Thymus (tissue), 11 donors: Measurements from ENCODE around the gene ARF6. TPM values are rescaled to one million over a fixed set of nuclear protein-coding genes. Genes with fewer than 3 reads are reported as not detected.
"Not testable (repeated sequence)": the region's sequence is repeated elsewhere in the genome, so short reads cannot be mapped to it uniquely, and the experiment has no call there.

Experiments
- DNase-seq, 9 donors: peaks; one replicate each; pipeline ENCODE4 v3.0.0-alpha.2; 2013; ENCODE audit warnings: low spot score in 9 of 9, low read depth in 6 of 9, missing footprints in 1 of 9
- H3K27ac ChIP-seq, 2 donors: one replicate each; pipeline ENCODE4 v1.5.1; 2013; ENCODE audit warnings: control low read depth in 1 of 2, low read depth in 1 of 2, low read length in 1 of 2, mild to moderate bottlenecking in 1 of 2, moderate library complexity in 1 of 2
- H3K27me3 ChIP-seq, 2 donors: one replicate each; pipeline ENCODE4 v1.5.1; 2013; ENCODE audit warnings: low read length in 1 of 2; ENCODE audit not compliant: control insufficient read depth in 2 of 2, insufficient read depth in 1 of 2
- H3K36me3 ChIP-seq, 2 donors: one replicate each; pipeline ENCODE4 v1.5.1; 2013; ENCODE audit warnings: low read length in 1 of 2, mild to moderate bottlenecking in 1 of 2, moderate library complexity in 1 of 2; ENCODE audit not compliant: control insufficient read depth in 2 of 2, insufficient read depth in 2 of 2
- H3K4me1 ChIP-seq, 2 donors: one replicate each; pipeline ENCODE4 v1.5.1; 2013; ENCODE audit warnings: low read length in 2 of 2; ENCODE audit not compliant: control insufficient read depth in 2 of 2, insufficient read depth in 2 of 2
- H3K4me3 ChIP-seq, 2 donors: one replicate each; pipeline ENCODE4 v1.5.1; 2013; ENCODE audit warnings: low read length in 2 of 2, control low read depth in 1 of 2, mild to moderate bottlenecking in 1 of 2
- H3K9me3 ChIP-seq, 2 donors: one replicate each; pipeline ENCODE4 v1.5.1; 2013; ENCODE audit warnings: low read length in 1 of 2, mild to moderate bottlenecking in 1 of 2; ENCODE audit not compliant: control insufficient read depth in 2 of 2, insufficient read depth in 1 of 2
- WGBS: extraction: QIAGEN DNeasy Blood & Tissue Kit; methylation state at CpG from one replicate; pipeline ENCODE4 v1.1.7; 2013; 5-methylcytosine and 5-hydroxymethylcytosine counted together
- polyA plus RNA-seq: library from polyadenylated mRNA; stranded (reverse); fragments of 200-250 nt; gene quantifications from one replicate; pipeline ENCODE4 v1.2.3, GENCODE V29; 2013
- total RNA-seq: library from RNA; stranded (reverse); fragments of 120-200 nt; gene quantifications from one replicate; pipeline ENCODE4 v1.2.4, GENCODE V29; 2013
- donor health status: healthy.

The ARF6 gene
- total and polyA plus RNA-seq, 2 donors: 34.8 to 72.0 TPM

DNA sequence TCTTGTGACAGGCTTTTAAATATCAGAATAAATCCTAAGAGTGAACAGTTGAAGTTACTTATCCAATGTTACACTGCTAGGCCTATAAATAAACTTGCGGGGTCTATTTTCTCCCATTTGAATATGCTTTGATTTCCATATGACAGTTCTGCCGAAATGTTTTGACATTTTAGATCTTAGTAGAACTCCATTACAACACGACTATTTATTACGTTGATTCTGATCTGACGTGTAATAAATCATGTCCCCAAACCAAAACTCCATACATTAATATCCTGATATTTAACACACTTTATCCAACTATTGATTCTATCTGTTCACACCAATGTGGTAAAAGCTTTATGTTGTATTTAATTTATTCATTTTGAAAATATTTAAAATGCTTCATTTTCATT lies 24.2 kb upstream of the ARF6 start:
- WGBS: 57% methylated on average over 5 of the region's 5 CpGs
- DNase-seq: no peak
- H3K27me3 ChIP-seq: no peaks in the 10 kb centered on the region
- no peaks in the 10 kb centered on the region for H3K9me3 ChIP-seq
- H3K27ac ChIP-seq: peak overlapping the region; percentile 80 to 98
- peak overlapping the region; percentile 52 to 85 for H3K4me3 ChIP-seq
- H3K4me1 ChIP-seq: peaks cover 13 to 18% of the 10 kb centered on the region in 2 donors
- H3K36me3 ChIP-seq: no peaks in the 10 kb centered on the region

GRCh38 chr14:49870908-49871307 lies 22.0 kb upstream of the ARF6 start:
- no peaks in the 10 kb centered on the region for H3K27me3 ChIP-seq
- WGBS: 98% methylated on average over 6 of the region's 6 CpGs
- H3K27ac ChIP-seq: no peak overlapping the region
- H3K9me3 ChIP-seq: no peaks in the 10 kb centered on the region
- H3K4me1 ChIP-seq: peaks cover 6 to 9% of the 10 kb centered on the region in 2 donors
- no peak overlapping the region for H3K4me3 ChIP-seq
- no peak for DNase-seq
- H3K36me3 ChIP-seq: no peaks in the 10 kb centered on the region

GRCh38 chr14:49873548-49873947 lies 19.3 kb upstream of the ARF6 start:
- not testable (repeated sequence) for H3K4me1 ChIP-seq, H3K4me3 ChIP-seq, H3K36me3 ChIP-seq, H3K27ac ChIP-seq, DNase-seq, H3K9me3 ChIP-seq, H3K27me3 ChIP-seq
- WGBS: 96% methylated on average over 6 of the region's 6 CpGs

- H3K4me1 ChIP-seq: peaks cover 0 to 4% of the 10 kb centered on the region in 2 donors
- H3K36me3 ChIP-seq: no peaks in the 10 kb centered on the region
- DNase-seq: no peak
- WGBS: 94% methylated on average over 12 of the region's 12 CpGs
- no peak overlapping the region for H3K27ac ChIP-seq
- no peaks in the 10 kb centered on the region for H3K9me3 ChIP-seq
- no peak overlapping the region for H3K4me3 ChIP-seq
- no peaks in the 10 kb centered on the region for H3K27me3 ChIP-seq
Measured at GRCh38 chr14:49875640-49876198, 17.2 kb upstream of the ARF6 start.

DNA sequence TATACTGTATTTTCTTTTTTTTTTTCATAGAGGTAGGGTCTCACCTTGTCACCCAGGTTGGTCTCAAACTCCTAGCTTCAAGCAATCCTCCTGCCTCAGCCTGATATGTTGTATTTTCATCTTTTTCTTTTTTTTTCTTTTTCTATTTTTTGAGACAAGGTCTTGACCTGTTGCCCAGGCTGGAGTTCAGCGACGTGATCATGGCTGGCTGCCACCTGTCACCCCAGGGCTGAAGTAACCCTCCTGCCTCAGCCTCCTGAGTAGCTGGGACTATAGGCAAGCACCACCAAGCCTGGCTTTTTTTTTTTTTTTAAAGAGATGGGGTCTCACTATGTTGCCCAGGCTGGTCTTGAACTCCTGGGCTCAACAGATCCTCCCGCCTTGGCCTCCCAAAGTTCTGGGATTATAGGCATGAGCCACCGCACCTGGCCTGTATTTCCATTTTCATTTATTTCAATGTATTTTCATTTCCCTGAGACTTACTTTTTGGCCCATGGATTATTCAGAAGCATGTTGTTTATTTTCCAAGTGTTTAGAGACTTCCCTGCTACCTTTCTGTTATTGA lies 16.2 kb upstream of the ARF6 start:
- H3K9me3 ChIP-seq: no peaks in the 10 kb centered on the region
- no peak overlapping the region for H3K4me3 ChIP-seq
- 85% methylated on average over 4 of the region's 4 CpGs for WGBS
- DNase-seq: no peak
- no peaks in the 10 kb centered on the region for H3K36me3 ChIP-seq
- peaks cover 0 to 4% of the 10 kb centered on the region in 2 donors for H3K4me1 ChIP-seq
- no peaks in the 10 kb centered on the region for H3K27me3 ChIP-seq
- no peak overlapping the region for H3K27ac ChIP-seq

GRCh38 chr14:49879646-49880204 lies 13.2 kb upstream of the ARF6 start:
- peaks cover 0 to 4% of the 10 kb centered on the region in 2 donors for H3K4me1 ChIP-seq
- H3K27me3 ChIP-seq: no peaks in the 10 kb centered on the region
- no peaks in the 10 kb centered on the region for H3K9me3 ChIP-seq
- WGBS: 90% methylated on average over 8 of the region's 8 CpGs
- no peak overlapping the region for H3K4me3 ChIP-seq
- no peaks in the 10 kb centered on the region for H3K36me3 ChIP-seq
- no peak overlapping the region for H3K27ac ChIP-seq
- peak in 4 of 9 donors; percentile 45 to 79 (median 58) for DNase-seq

- no peak for DNase-seq
- Histone ChIP-seq H3K4me1 (peaks cover 0 to 4% of the 10 kb centered on the region in 2 donors), H3K27me3 (no peaks in the 10 kb centered on the region), H3K9me3 (no peaks in the 10 kb centered on the region), H3K4me3 (no peak overlapping the region), H3K27ac (no peak overlapping the region), H3K36me3 (no peaks in the 10 kb centered on the region)
- WGBS: 77% methylated on average over 9 of the region's 9 CpGs
Measured at GRCh38 chr14:49880267-49881064, 12.4 kb upstream of the ARF6 start.

GRCh38 chr14:49881350-49882001 lies 11.4 kb upstream of the ARF6 start:
- WGBS: over 99% methylated on average over 4 of the region's 4 CpGs
- H3K27ac ChIP-seq: no peak overlapping the region
- no peak overlapping the region for H3K4me3 ChIP-seq
- no peak for DNase-seq
- H3K9me3 ChIP-seq: no peaks in the 10 kb centered on the region
- peaks cover 0 to 4% of the 10 kb centered on the region in 2 donors for H3K4me1 ChIP-seq
- H3K27me3 ChIP-seq: no peaks in the 10 kb centered on the region
- H3K36me3 ChIP-seq: no peaks in the 10 kb centered on the region
